ENCODE results near the gene AHRR.

GRCh38 chr5:320524-321229, 837 bp upstream of the AHRR start:
- no peak for TF ChIP-seq CTCF (conservative IDR thresholded peaks at IDR 0.05; ENCODE audit: low read length)
- no peak for TF ChIP-seq EZH2phosphoT487 (IDR thresholded peaks at IDR 0.05; ENCODE audit: borderline replicate concordance, low read depth, low read length)

All from OCI-LY7 (cell line).